ENCODE results near the gene CHMP5. TPM values are rescaled to one million over a fixed set of nuclear protein-coding genes. Genes with fewer than 3 reads are reported as not detected.
"Not testable (repeated sequence)": the region's sequence is repeated elsewhere in the genome, so short reads cannot be mapped to it uniquely, and the experiment has no call there.

Gene CHMP5
- polyA plus RNA-seq, 1 donor from 2014 or later: 286 TPM

- H3K36me3 ChIP-seq (ENCODE audit: insufficient read depth, low read length): peaks cover 15% of the 10 kb centered on the region
- no peaks in the 10 kb centered on the region for H3K9me3 ChIP-seq (ENCODE audit: low read length)
- no peak for TF ChIP-seq EZH2 (IDR thresholded peaks at IDR 0.05; ENCODE audit: borderline replicate concordance, insufficient read depth, low read length, poor library complexity, severe bottlenecking)
- no peak overlapping the region for H2AFZ ChIP-seq (ENCODE audit: low read depth, low read length)
- H3K27ac ChIP-seq (ENCODE audit: low read length): no peak overlapping the region
- no peak overlapping the region for H3K4me3 ChIP-seq (ENCODE audit: low read length)
- H4K20me1 ChIP-seq (ENCODE audit: insufficient read depth): no peaks in the 10 kb centered on the region
- no peaks in the 10 kb centered on the region for H3K9me2 ChIP-seq (ENCODE audit: insufficient read depth, low read length)
- H3K27me3 ChIP-seq (ENCODE audit: insufficient read depth, low read depth, low read length): no peaks in the 10 kb centered on the region
- H3K9ac ChIP-seq (ENCODE audit: low read length): no peak overlapping the region
- no peaks in the 10 kb centered on the region for H3F3A ChIP-seq (ENCODE audit: insufficient read depth, low read length, poor library complexity, severe bottlenecking)
- no peak overlapping the region for H3K4me2 ChIP-seq (ENCODE audit: low read length)
- H3K79me2 ChIP-seq (replicated peaks; ENCODE audit: insufficient read depth, low read length): no peaks in the 10 kb centered on the region
Observed at GRCh38 chr9:33311953-33312352, 47.1 kb downstream of the CHMP5 start.

DNA sequence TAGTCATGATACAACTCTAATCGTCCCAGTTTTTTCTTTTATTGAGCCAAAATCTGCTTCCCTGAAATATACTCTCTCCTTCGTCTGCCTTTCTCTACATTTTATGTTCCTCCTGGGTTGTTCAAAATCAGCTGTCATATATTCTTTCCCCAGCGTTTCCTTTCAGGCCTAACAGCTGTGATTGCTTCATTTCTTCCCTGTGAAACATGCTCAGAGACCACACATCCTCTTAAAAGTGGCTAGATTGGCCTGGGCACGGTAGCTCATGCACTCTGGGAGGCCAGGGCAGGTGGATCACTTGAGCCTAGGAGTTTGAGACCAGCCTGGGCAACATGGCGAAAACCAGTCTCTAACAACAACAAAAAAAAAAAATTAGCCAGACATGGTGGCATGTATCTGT, 50.5 kb downstream of the CHMP5 start:
- Histone ChIP-seq H3K79me2 (replicated peaks; ENCODE audit: insufficient read depth, low read length) (no peaks in the 10 kb centered on the region), H2AFZ (ENCODE audit: low read depth, low read length) (no peak overlapping the region), H3F3A (ENCODE audit: insufficient read depth, low read length, poor library complexity, severe bottlenecking) (no peaks in the 10 kb centered on the region), H3K4me3 (ENCODE audit: low read length) (no peak overlapping the region), H3K9me3 (ENCODE audit: low read length) (no peaks in the 10 kb centered on the region), H3K4me2 (ENCODE audit: low read length) (no peak overlapping the region), H3K9me2 (ENCODE audit: insufficient read depth, low read length) (no peaks in the 10 kb centered on the region), H4K20me1 (ENCODE audit: insufficient read depth) (no peaks in the 10 kb centered on the region), H3K9ac (ENCODE audit: low read length) (no peak overlapping the region), H3K27me3 (ENCODE audit: insufficient read depth, low read depth, low read length) (no peaks in the 10 kb centered on the region), H3K36me3 (ENCODE audit: insufficient read depth, low read length) (peaks cover 15% of the 10 kb centered on the region), H3K27ac (ENCODE audit: low read length) (no peak overlapping the region)
- TF ChIP-seq CTCF (IDR thresholded peaks at IDR 0.05; ENCODE audit: poor library complexity, severe bottlenecking): no peak
- TF ChIP-seq EZH2 (IDR thresholded peaks at IDR 0.05; ENCODE audit: borderline replicate concordance, insufficient read depth, low read length, poor library complexity, severe bottlenecking): no peak
- no peak for TF ChIP-seq MXI1 (conservative IDR thresholded peaks at IDR 0.05; ENCODE audit: poor library complexity, severe bottlenecking)
- no peak for TF ChIP-seq EP300 (conservative IDR thresholded peaks at IDR 0.05; ENCODE audit: poor library complexity, severe bottlenecking)
- no peak for TF ChIP-seq RAD21 (conservative IDR thresholded peaks at IDR 0.05)
- no peak for TF ChIP-seq POLR2AphosphoS5 (IDR thresholded peaks at IDR 0.05)
- TF ChIP-seq, protein P1, sequence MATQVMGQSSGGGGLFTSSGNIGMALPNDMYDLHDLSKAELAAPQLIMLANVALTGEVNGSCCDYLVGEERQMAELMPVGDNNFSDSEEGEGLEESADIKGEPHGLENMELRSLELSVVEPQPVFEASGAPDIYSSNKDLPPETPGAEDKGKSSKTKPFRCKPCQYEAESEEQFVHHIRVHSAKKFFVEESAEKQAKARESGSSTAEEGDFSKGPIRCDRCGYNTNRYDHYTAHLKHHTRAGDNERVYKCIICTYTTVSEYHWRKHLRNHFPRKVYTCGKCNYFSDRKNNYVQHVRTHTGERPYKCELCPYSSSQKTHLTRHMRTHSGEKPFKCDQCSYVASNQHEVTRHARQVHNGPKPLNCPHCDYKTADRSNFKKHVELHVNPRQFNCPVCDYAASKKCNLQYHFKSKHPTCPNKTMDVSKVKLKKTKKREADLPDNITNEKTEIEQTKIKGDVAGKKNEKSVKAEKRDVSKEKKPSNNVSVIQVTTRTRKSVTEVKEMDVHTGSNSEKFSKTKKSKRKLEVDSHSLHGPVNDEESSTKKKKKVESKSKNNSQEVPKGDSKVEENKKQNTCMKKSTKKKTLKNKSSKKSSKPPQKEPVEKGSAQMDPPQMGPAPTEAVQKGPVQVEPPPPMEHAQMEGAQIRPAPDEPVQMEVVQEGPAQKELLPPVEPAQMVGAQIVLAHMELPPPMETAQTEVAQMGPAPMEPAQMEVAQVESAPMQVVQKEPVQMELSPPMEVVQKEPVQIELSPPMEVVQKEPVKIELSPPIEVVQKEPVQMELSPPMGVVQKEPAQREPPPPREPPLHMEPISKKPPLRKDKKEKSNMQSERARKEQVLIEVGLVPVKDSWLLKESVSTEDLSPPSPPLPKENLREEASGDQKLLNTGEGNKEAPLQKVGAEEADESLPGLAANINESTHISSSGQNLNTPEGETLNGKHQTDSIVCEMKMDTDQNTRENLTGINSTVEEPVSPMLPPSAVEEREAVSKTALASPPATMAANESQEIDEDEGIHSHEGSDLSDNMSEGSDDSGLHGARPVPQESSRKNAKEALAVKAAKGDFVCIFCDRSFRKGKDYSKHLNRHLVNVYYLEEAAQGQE (IDR thresholded peaks at IDR 0.05; ENCODE audit: borderline replicate concordance): no peak
- no peak for TF ChIP-seq SMC3 (conservative IDR thresholded peaks at IDR 0.05; ENCODE audit: poor library complexity)
- TF ChIP-seq TAF1 (IDR thresholded peaks at IDR 0.05; ENCODE audit: low read depth): no peak

GRCh38 chr9:33317136-33317535, 52.3 kb downstream of the CHMP5 start:
- H3K27ac ChIP-seq (ENCODE audit: low read length); H3K36me3 ChIP-seq (ENCODE audit: insufficient read depth, low read length); H3K4me3 ChIP-seq (ENCODE audit: low read length); H3K9ac ChIP-seq (ENCODE audit: low read length); H3K9me2 ChIP-seq (ENCODE audit: insufficient read depth, low read length); H4K20me1 ChIP-seq (ENCODE audit: insufficient read depth); H3K79me2 ChIP-seq (replicated peaks; ENCODE audit: insufficient read depth, low read length); H3F3A ChIP-seq (ENCODE audit: insufficient read depth, low read length, poor library complexity, severe bottlenecking); H3K9me3 ChIP-seq (ENCODE audit: low read length); H3K4me2 ChIP-seq (ENCODE audit: low read length); H3K27me3 ChIP-seq (ENCODE audit: insufficient read depth, low read depth, low read length); H2AFZ ChIP-seq (ENCODE audit: low read depth, low read length): not testable (repeated sequence)
